GM18507 (cell line): ENCODE measurements around the gene GDF2.

Source experiments
- DNase-seq: peaks from one replicate; pipeline ENCODE4 v3.0.0; 2011; ENCODE audit warnings: low read depth; ENCODE audit not compliant: insufficient read length; ENCODE audit errors: extremely low spot score
- FAIRE-seq: peaks from 2 replicates; lab custom pipeline; 2011; peaks lifted over from hg19 to GRCh38; lab: Jason Lieb, UNC

The GDF2 gene

DNA sequence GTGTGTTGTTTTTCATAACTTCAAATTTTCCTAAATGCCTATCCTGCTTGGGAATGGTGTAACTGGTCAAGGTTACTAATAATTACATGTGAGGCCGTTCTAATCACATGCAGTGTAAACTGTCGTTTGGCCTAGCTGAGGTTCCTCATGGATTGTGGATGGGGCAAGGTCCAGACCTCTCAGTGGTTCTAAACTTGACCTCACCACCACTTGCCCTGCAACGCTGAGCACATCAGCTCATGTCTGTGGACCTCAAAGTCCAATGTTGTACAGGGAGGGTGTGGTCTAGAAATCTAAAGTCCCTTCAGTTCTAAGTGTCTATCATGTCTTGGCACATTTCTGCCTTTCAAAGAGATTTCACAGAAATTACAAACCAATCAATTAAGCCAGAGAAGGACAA, 41.5 kb downstream of the GDF2 start:
- no peak for FAIRE-seq
- no peak for DNase-seq

GRCh38 chr10:47364366-47364765, 42.1 kb downstream of the GDF2 start:
- DNase-seq (no peak), FAIRE-seq (no peak)

DNA sequence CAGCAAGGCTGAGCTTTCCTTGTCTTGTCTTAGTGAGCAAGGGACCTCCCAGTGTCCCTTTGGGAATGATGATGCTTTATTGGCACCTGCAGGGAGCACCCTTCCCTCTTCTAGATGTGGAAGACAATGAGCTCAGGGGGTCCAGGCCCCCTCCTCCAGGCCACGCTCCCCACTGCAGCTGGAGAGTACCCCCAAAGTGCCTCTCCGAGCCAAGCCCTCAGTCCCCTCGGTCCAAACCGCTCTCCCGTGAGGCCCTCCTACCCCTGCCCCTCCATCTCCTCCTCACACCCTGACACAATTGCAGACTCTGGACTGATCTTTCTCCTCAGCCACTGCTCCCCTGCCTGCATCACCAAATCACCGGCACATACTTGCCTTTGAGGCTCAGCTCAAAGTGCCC, 42.7 kb downstream of the GDF2 start:
- FAIRE-seq: no peak
- no peak for DNase-seq

- FAIRE-seq: no peak
- no peak for DNase-seq
These were observed 43.4 kb downstream of the GDF2 start for GRCh38 chr10:47365431-47366180.

DNA sequence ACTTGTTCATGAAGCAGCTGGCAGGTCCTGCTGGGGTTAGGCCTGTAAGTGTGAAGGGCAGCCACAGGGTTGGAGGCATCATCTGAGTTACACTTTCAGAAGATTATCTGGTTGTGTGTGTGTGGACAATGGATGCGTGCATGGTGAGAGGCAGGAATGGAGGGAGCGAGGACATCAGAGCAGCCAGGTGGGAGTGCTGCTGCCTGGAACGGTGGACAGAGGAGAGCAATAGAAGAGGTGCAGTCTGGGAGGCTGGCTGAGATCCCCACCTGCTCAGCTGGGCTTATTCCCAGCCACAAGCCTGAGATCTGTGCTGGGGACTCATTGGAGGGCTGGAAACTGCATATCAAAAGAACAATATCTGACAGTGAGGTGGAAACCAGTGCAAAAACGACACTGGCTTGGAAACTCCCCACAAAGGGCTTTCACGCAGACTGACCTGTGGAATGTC, 44.0 kb downstream of the GDF2 start:
- DNase-seq: no peak
- no peak for FAIRE-seq

DNA sequence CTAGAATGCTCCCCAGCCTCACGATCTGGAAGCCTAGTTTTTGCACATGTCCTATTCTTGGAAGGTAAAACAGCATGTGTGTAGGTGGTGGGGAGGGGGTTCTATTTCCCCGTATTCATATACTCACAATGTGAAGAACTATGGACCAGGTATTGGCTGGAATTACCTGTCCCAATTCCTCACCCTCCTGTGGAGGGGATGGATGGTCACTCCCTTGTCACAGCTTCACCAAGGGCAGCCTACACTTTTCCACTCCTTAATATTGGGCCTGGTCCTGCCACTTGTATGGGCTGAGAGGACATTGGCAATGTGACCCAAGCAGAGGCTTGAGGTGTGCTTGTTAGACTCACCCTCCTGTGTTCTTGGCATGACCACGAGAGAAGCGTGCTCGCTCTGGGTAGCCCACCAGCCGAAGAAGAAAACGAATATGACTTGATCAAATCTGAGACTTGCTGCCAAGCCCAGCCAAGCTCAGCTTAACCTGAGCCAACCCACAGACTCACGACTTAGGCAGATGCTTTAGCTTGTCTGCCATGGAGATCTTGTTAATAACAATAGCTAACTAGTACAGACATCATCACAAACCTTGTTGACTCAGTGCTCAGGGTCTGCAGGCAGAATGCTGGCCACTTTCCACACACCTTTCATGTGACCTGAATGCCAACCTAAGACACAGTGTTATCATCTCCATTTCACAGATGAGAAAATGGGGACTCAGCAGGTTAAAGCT, 44.6 kb downstream of the GDF2 start:
- FAIRE-seq (no peak), DNase-seq (no peak)

DNA sequence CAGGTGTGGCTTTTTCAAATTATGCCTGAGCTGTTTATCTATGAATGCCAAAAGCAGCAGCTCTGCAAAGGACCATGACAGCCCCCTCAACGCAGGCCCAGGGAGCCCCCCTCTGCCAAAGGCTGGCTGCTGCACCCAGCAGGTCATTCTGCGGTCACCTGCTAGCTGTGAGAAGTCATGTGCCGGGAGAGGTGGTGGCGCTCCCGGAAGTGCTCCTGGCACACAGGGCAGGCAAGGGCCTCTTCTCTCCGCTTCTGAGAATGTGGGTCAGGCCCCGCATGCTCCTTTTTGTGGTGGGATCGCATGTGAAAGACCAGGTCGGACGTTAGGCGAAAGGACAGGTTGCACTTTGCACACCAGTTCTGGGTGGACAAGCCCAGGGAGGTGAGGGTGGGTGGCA, 45.4 kb downstream of the GDF2 start:
- DNase-seq (no peak), FAIRE-seq (no peak)

GRCh38 chr10:47368431-47369180, 46.4 kb downstream of the GDF2 start:
- no peak for FAIRE-seq

GRCh38 chr10:47369251-47369894, 47.1 kb downstream of the GDF2 start:
- FAIRE-seq: no peak
- DNase-seq: no peak

More at GRCh38 chr10:47368431-47369180, 46.4 kb downstream of the GDF2 start:
- no peak for DNase-seq

GRCh38 chr10:47370015-47370767, 47.9 kb downstream of the GDF2 start:
- DNase-seq (no peak), FAIRE-seq (no peak)

- DNase-seq (no peak), FAIRE-seq (no peak)
These were observed 48.6 kb downstream of the GDF2 start for GRCh38 chr10:47370878-47371277.

DNA sequence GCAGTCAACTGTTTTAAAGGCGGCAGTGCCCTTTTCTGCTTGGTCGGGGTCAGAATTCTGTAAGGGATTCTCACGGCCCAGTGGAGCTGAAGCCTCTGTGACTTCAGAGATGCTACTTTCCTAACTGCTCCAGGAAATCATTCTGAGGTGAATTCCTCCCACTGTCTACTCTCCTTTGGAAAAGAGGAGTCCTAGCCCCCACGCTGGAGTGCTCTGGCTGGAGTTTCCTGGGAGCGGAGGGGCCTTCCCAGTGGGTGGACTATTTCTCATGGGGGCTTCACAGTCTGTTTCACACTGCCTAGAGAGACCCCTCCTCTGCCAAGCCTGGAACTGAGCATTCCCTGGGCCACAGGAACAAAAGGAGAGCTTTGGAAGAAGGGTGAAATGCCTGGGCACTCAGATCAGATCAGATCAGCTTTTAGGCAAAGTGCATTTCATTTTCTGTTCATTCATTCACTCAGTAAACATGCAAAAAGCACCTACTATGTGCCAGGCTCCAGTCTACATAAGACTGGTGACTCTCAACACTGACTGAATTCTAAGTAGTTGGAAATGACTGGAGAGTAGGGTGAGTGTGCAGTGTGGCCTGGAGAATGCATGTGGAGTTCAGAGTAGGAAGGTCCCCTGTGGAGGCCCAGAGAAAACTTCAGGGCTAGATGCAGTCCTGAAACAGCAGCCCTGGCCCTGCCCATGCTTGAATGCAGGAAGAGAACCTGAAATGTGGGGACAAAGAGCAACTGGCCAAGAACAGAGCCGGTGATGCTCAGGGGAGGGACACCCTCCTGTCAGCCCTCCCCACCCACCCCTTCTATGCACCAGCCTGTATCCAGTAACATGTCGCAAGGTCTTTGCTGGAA, 49.6 kb downstream of the GDF2 start:
- DNase-seq: no peak
- no peak for FAIRE-seq

GRCh38 chr10:47372726-47373125, 50.5 kb downstream of the GDF2 start:
- FAIRE-seq (no peak), DNase-seq (no peak)

DNA sequence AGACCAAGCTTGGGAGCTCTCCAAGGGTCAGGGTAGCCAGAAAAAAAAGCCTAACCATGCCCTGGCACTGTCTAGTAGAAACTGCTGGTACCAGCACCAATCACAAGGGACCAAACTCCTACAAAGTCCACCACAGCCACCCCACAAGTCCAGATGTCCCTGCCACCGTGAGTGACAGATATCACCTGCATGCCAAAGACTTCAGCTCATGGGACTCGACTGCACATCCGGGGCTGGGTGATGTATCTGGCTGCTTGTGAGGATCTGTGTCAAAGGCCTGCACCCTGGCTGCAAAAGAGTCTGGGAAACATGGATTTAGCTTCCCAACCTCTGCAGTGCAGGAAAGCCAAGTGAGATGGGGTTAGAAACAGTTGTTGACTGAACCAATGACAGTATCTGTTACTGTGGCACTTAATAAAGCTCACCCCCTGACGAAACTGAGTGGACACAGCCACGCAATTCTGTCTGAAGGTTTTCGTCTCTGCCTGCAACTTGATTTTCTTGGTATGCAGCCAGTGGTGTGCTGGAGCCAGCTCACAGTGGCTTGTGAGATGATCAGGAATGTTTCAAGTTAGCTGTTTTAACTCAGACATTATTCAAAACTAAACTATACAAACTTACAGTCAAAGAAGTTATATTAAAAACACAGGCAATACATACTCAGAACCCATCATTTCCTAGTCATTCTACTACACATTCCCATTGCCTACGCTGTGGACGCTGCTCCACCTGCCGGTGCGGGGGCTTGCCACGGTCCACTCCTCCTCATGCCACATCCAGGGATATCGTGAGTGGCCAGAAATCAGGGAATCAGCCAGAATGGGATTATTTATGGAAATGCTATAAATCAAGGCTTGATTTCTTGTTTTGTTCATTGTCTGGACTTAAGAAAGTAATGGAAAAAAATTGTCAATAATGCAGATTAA, 52.6 kb downstream of the GDF2 start:
- FAIRE-seq (no peak), DNase-seq (no peak)

- DNase-seq (no peak), FAIRE-seq (no peak)
These were observed 54.4 kb downstream of the GDF2 start for GRCh38 chr10:47376522-47377220.
